ENCODE data around the gene PLEKHG3. TPM values are rescaled to one million over a fixed set of nuclear protein-coding genes. Genes with fewer than 3 reads are reported as not detected.

The PLEKHG3 gene
- total and polyA plus RNA-seq, 2 of the 13 experiments (the other 11 are each of a cell fraction or from before 2014, with no cell fraction given), result 7.1 to 9.8 TPM

DNA sequence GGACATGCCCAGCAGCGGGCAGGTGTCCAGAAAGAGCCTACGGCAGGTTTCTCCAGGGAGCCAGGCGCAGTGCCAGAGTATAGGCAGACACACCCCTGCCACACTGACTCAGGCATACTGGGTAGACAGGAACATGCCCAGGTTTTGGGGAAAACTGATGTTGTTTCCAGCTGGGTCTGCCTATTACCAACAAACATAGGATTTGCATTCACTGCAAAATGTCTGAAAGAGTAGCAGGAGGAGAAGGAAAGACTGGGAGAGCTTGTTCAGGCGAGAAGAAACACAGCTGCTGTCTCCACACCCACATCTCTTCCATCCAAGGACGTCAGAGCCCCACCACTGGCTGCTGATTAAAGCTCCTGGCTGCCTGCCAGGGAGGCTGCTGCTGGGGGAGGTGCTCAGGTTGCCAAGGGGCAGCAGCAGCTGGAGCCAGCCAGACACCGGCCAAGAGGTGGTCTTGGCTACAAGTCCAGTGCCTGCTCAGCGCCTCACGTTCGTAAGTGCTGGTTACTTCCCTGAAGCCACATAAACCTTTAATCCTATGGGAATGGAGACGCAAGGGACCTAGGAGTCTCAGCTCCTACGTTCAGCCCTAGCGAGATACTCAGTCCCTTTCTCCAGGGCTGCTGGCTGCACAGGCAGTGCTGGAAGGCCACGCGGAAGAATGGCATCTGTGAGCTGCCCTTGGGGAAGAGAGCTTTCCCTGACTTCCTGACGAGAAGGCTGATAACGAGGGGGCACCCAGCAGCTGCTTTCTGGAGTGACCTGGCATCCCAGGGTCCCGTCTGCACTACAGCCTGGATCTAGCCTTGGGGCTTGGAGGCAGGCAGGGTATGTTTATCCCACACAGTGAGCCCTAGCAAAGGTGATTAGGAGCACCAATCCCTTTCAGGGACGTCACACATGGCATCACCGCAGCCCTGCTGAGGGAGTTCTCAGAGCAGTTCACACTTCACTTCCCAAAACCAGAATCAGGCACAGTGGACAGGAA, 58.1 kb downstream of the PLEKHG3 start:
- H2AFZ ChIP-seq (ENCODE audit: low read length), result no peak overlapping the region
- no peaks in the 10 kb centered on the region for H3K9me3 ChIP-seq (ENCODE audit: low read length)
- ChIA-PET CTCF (ENCODE audit: low intra/inter-chr PET ratio, low total read pairs) (interaction anchor here (5.1 kb wide), 1 partner anchor 91 kb away, joined by 51 read pairs; no protein-coding TSS in a partner anchor), POLR2A (interaction anchor here (0.6 kb wide), 1 partner anchor 1179 kb away, joined by 3 read pairs; no protein-coding TSS in a partner anchor)
- H3K27ac ChIP-seq (ENCODE audit: extremely low read length, insufficient read depth, low read length), result no peak overlapping the region
- H3K36me3 ChIP-seq (replicated peaks in 1 of 2; ENCODE audit: control insufficient read depth in 1 of 2, insufficient read depth in 2 of 2, low read length in 2 of 2), result no peaks in the 10 kb centered on the region
- H3K4me2 ChIP-seq (ENCODE audit: low read depth, low read length), result no peak overlapping the region
- no peak for FAIRE-seq
- TF ChIP-seq, protein P1, sequence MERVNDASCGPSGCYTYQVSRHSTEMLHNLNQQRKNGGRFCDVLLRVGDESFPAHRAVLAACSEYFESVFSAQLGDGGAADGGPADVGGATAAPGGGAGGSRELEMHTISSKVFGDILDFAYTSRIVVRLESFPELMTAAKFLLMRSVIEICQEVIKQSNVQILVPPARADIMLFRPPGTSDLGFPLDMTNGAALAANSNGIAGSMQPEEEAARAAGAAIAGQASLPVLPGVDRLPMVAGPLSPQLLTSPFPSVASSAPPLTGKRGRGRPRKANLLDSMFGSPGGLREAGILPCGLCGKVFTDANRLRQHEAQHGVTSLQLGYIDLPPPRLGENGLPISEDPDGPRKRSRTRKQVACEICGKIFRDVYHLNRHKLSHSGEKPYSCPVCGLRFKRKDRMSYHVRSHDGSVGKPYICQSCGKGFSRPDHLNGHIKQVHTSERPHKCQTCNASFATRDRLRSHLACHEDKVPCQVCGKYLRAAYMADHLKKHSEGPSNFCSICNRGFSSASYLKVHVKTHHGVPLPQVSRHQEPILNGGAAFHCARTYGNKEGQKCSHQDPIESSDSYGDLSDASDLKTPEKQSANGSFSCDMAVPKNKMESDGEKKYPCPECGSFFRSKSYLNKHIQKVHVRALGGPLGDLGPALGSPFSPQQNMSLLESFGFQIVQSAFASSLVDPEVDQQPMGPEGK (CRISPR knock-in tag; IDR thresholded peaks at IDR 0.05), result no peak
- no peak for TF ChIP-seq ZNF776 (CRISPR knock-in tag; IDR thresholded peaks at IDR 0.05)
- TF ChIP-seq, protein P2, sequence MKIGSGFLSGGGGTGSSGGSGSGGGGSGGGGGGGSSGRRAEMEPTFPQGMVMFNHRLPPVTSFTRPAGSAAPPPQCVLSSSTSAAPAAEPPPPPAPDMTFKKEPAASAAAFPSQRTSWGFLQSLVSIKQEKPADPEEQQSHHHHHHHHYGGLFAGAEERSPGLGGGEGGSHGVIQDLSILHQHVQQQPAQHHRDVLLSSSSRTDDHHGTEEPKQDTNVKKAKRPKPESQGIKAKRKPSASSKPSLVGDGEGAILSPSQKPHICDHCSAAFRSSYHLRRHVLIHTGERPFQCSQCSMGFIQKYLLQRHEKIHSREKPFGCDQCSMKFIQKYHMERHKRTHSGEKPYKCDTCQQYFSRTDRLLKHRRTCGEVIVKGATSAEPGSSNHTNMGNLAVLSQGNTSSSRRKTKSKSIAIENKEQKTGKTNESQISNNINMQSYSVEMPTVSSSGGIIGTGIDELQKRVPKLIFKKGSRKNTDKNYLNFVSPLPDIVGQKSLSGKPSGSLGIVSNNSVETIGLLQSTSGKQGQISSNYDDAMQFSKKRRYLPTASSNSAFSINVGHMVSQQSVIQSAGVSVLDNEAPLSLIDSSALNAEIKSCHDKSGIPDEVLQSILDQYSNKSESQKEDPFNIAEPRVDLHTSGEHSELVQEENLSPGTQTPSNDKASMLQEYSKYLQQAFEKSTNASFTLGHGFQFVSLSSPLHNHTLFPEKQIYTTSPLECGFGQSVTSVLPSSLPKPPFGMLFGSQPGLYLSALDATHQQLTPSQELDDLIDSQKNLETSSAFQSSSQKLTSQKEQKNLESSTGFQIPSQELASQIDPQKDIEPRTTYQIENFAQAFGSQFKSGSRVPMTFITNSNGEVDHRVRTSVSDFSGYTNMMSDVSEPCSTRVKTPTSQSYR (CRISPR knock-in tag; IDR thresholded peaks at IDR 0.05; ENCODE audit: borderline replicate concordance), result 0 out of 2 replicates have a peak, but pooled peaks have one; percentile 20
- H3K27me3 ChIP-seq (ENCODE audit: control insufficient read depth in 1 of 2, insufficient read depth in 2 of 2, low read length in 2 of 2), result peaks cover 7 to 42% of the 10 kb centered on the region in 2 experiments; a peak in 4 of 5 replicates
- no peak overlapping the region for H3K9ac ChIP-seq (ENCODE audit: insufficient read depth, low read depth, low read length)
- in situ Hi-C loops (cut with HindIII; ENCODE audit: extremely low pct_ligation_motif_present, low pct_unique_long_range_greater_than_20kb) (no loop called here), intact Hi-C loops (cut with micrococcal nuclease; ENCODE audit: unreplicated experiment) (no loop called here)
- no TSS peak for BruUV-seq (replicated peaks)
- ATAC-seq, result no peak
- no peaks in the 10 kb centered on the region for H3K79me2 ChIP-seq (ENCODE audit: insufficient read depth, low read length)
- H4K20me1 ChIP-seq (ENCODE audit: insufficient read depth, low read length), result no peaks in the 10 kb centered on the region
- 41% methylated on average over 8 of the region's 19 CpGs for WGBS (ENCODE audit: low lambda C conversion rate)
- H3K4me3 ChIP-seq (replicated peaks in 1 of 3; ENCODE audit: insufficient read depth in 1 of 3, low read depth in 2 of 3, low read length in 3 of 3), result no peak overlapping the region
- H3K4me1 ChIP-seq (ENCODE audit: insufficient read depth, low read length), result peaks cover 34% of the 10 kb centered on the region
- peak; percentile 35 for DNase-seq (ENCODE audit: low spot score)
